Right cardiac atrium (tissue), 5 donors: Measurements from ENCODE around the gene PHYHD1. TPM values are rescaled to one million over a fixed set of nuclear protein-coding genes. Genes with fewer than 3 reads are reported as not detected.
"Not testable (repeated sequence)": the region's sequence is repeated elsewhere in the genome, so short reads cannot be mapped to it uniquely, and the experiment has no call there.

Source experiments
- ATAC-seq, 2 donors: fragments of 200-7000 bp; cut with Tn5 transposase; one replicate each; pipeline versions ENCODE4 v1.8.0 to v1.9.1; 2020; ENCODE audit warnings: moderate library complexity in 2 of 2, mild to moderate bottlenecking in 1 of 2
- DNase-seq, 3 donors: peaks; one replicate each; pipeline ENCODE4 v3.0.0-alpha.2; 2020
- H3K27ac ChIP-seq: one replicate; pipeline ENCODE4 v1.5.1; 2013; ENCODE audit warnings: mild to moderate bottlenecking, low read length, control low read depth, moderate library complexity
- H3K27me3 ChIP-seq: one replicate; pipeline ENCODE4 v1.6.1; 2013; ENCODE audit not compliant: control insufficient read depth, insufficient read depth
- H3K4me1 ChIP-seq: one replicate; pipeline ENCODE4 v1.6.1; 2013; ENCODE audit warnings: low read length; ENCODE audit not compliant: control insufficient read depth, insufficient read depth
- H3K4me3 ChIP-seq: one replicate; pipeline ENCODE4 v1.5.1; 2013; ENCODE audit warnings: low read length, control low read depth
- H3K9me3 ChIP-seq: one replicate; pipeline ENCODE4 v1.6.1; 2013; ENCODE audit warnings: low read length; ENCODE audit not compliant: control insufficient read depth
- WGBS: extraction: QIAGEN DNeasy Blood & Tissue Kit; methylation state at CpG from one replicate; pipeline ENCODE4 v1.1.7; 2013; 5-methylcytosine and 5-hydroxymethylcytosine counted together
- intact Hi-C, 4 donors: fragments of 100-400 bp; cut with DNase I; formaldehyde crosslinking; loops; one replicate each; pipeline versions ENCODE4 v1.11.0 to v1.14.0; 2022 to 2023
- polyA plus RNA-seq: library from polyadenylated mRNA; stranded (reverse); fragments of 200-250 nt; gene quantifications from one replicate; pipeline ENCODE4 v1.2.3, GENCODE V29; 2013
- total RNA-seq, 4 donors: library from RNA; stranded (reverse); fragmentation: NEBNext Ultra II Directional; extraction: Animal tissue kit (Norgen Biotek cat#: 25700); gene quantifications; one replicate each; pipeline ENCODE4 v1.2.1, GENCODE V29; 2021
- donor health status: healthy with polysubstance abuse.
- donor health status: DM: no; HTN: yes; CAD: no.
- donor health status: DM: no; HTN: no; CAD: no.
- donor health status: DM: no; HTN: yes; CAD: no; lungs with severe emphysema.
- donor health status: DM: yes; HTN: yes; CAD: no.

PHYHD1 gene
- total and polyA plus RNA-seq, 5 donors = 30.4 to 64.4 (median 38.8) TPM

GRCh38 chr9:128944966-128945365, 24.2 kb downstream of the PHYHD1 start:
- DNase-seq, H3K27me3 ChIP-seq, intact Hi-C loops, H3K4me3 ChIP-seq, H3K9me3 ChIP-seq, ATAC-seq, H3K27ac ChIP-seq, H3K4me1 ChIP-seq: not testable (repeated sequence)
- 88% methylated on average over 7 of the region's 7 CpGs for WGBS

GRCh38 chr9:128945798-128946501, 25.2 kb downstream of the PHYHD1 start:
- intact Hi-C loops = no loop called here
- Histone ChIP-seq H3K4me1 (peaks cover 7% of the 10 kb centered on the region), H3K9me3 (no peaks in the 10 kb centered on the region), H3K27me3 (no peaks in the 10 kb centered on the region), H3K27ac (no peak overlapping the region), H3K4me3 (no peak overlapping the region)
- DNase-seq (no peak), ATAC-seq (no peak)
- WGBS = 96% methylated on average over 19 of the region's 19 CpGs

- intact Hi-C loops = no loop called here
- ATAC-seq (peak; percentile 27 to 31), DNase-seq (peak in 1 of 3 donors; percentile 74)
- WGBS = 23% methylated on average over 30 of the region's 30 CpGs
- Histone ChIP-seq H3K4me3 (peak overlapping the region; percentile 57), H3K4me1 (peaks cover 7% of the 10 kb centered on the region), H3K9me3 (no peaks in the 10 kb centered on the region), H3K27me3 (no peaks in the 10 kb centered on the region), H3K27ac (peak overlapping the region; percentile 77)
Observed at GRCh38 chr9:128946571-128947276, 25.9 kb downstream of the PHYHD1 start.

GRCh38 chr9:128947277-128947526, 26.4 kb downstream of the PHYHD1 start:
- no peak for DNase-seq
- peak overlapping the region; percentile 57 for H3K4me3 ChIP-seq
- WGBS = under 1% methylated on average over 20 of the region's 20 CpGs
- intact Hi-C loops = no loop called here
- H3K4me1 ChIP-seq = peaks cover 7% of the 10 kb centered on the region
- H3K9me3 ChIP-seq = no peaks in the 10 kb centered on the region
- no peaks in the 10 kb centered on the region for H3K27me3 ChIP-seq
- peak overlapping the region; percentile 77 for H3K27ac ChIP-seq
- ATAC-seq = peak in 1 of 2 donors; percentile 36

- peak; percentile 90 to 92 for ATAC-seq
- Histone ChIP-seq H3K4me1 (peaks cover 7% of the 10 kb centered on the region), H3K9me3 (no peaks in the 10 kb centered on the region), H3K4me3 (peak within 1 kb of the TSS; percentile 57), H3K27ac (peak within 1 kb of the TSS; percentile 78), H3K27me3 (no peaks in the 10 kb centered on the region)
- intact Hi-C loops = no loop called here
- under 1% methylated on average over 86 of the region's 86 CpGs for WGBS
- peak; percentile 97 to 99 (median 99) for DNase-seq
Observed at GRCh38 chr9:128947527-128948301, 26.9 kb downstream of the PHYHD1 start, which contains the start of the genes DOLK and NUP188. Gene DOLK (minus strand): TSS chr9:128947603. CDS start chr9:128947303, 300 bp downstream. Gene NUP188 (plus strand): TSS chr9:128947699. CDS start chr9:128947720, 21 bp downstream.

- H3K9me3 ChIP-seq, H3K27ac ChIP-seq, intact Hi-C loops, H3K27me3 ChIP-seq, H3K4me1 ChIP-seq, DNase-seq, H3K4me3 ChIP-seq, ATAC-seq: not testable (repeated sequence)
- WGBS = 98% methylated on average over 9 of the region's 9 CpGs
Observed at GRCh38 chr9:128961403-128961802, 40.6 kb downstream of the PHYHD1 start.

- intact Hi-C loops = no loop called here
- WGBS = 93% methylated on average over 5 of the region's 5 CpGs
- Histone ChIP-seq H3K9me3 (no peaks in the 10 kb centered on the region), H3K4me1 (no peaks in the 10 kb centered on the region), H3K27me3 (no peaks in the 10 kb centered on the region), H3K27ac (no peak overlapping the region), H3K4me3 (no peak overlapping the region)
- no peak for ATAC-seq
- DNase-seq = no peak
Observed at GRCh38 chr9:128969491-128969890, 48.7 kb downstream of the PHYHD1 start.

GRCh38 chr9:128972956-128973355, 52.2 kb downstream of the PHYHD1 start:
- no peak for DNase-seq
- intact Hi-C loops = no loop called here
- WGBS = 78% methylated on average over 4 of the region's 4 CpGs
- no peaks in the 10 kb centered on the region for H3K9me3 ChIP-seq
- H3K27me3 ChIP-seq = no peaks in the 10 kb centered on the region
- no peak overlapping the region for H3K27ac ChIP-seq
- ATAC-seq = no peak
- H3K4me1 ChIP-seq = no peaks in the 10 kb centered on the region
- H3K4me3 ChIP-seq = no peak overlapping the region

GRCh38 chr9:128979111-128979510, 58.3 kb downstream of the PHYHD1 start:
- no peak overlapping the region for H3K27ac ChIP-seq
- intact Hi-C loops = no loop called here
- 81% methylated on average over 3 of the region's 3 CpGs for WGBS

GRCh38 chr9:128983536-128983935, 62.8 kb downstream of the PHYHD1 start:
- no peak overlapping the region for H3K4me3 ChIP-seq
- ATAC-seq = no peak
- no peaks in the 10 kb centered on the region for H3K9me3 ChIP-seq
- WGBS = 99% methylated on average over 8 of the region's 8 CpGs
- H3K27me3 ChIP-seq = no peaks in the 10 kb centered on the region
- H3K27ac ChIP-seq = no peak overlapping the region
- intact Hi-C loops = no loop called here
- no peak for DNase-seq
- H3K4me1 ChIP-seq = no peaks in the 10 kb centered on the region

More at GRCh38 chr9:128979111-128979510, 58.3 kb downstream of the PHYHD1 start:
- Histone ChIP-seq H3K4me1 (no peaks in the 10 kb centered on the region), H3K9me3 (no peaks in the 10 kb centered on the region), H3K4me3 (no peak overlapping the region), H3K27me3 (no peaks in the 10 kb centered on the region)
- DNase-seq = no peak
- ATAC-seq = no peak

GRCh38 chr9:128986671-128987070, 65.9 kb downstream of the PHYHD1 start:
- ATAC-seq (no peak), DNase-seq (no peak)
- Histone ChIP-seq H3K9me3 (no peaks in the 10 kb centered on the region), H3K27ac (no peak overlapping the region), H3K27me3 (no peaks in the 10 kb centered on the region), H3K4me1 (no peaks in the 10 kb centered on the region), H3K4me3 (no peak overlapping the region)
- intact Hi-C loops = no loop called here
- 93% methylated on average over 5 of the region's 5 CpGs for WGBS
